GM23338 (cell line): Measurements from ENCODE around the gene ANKHD1. TPM values are rescaled to one million over a fixed set of nuclear protein-coding genes. Genes with fewer than 3 reads are reported as not detected.

Source experiments
- ATAC-seq: fragments of 200-7000 bp; cut with Tn5 transposase; 3 replicates; pipeline ENCODE4 v1.9.1; 2020
- DNase-seq: peaks from one replicate; pipeline ENCODE4 v3.0.0-alpha.2; 2015; ENCODE audit warnings: low spot score
- H2AFZ ChIP-seq: fragments of 200-600 bp; sonication (generic); 2 replicates; pipeline ENCODE4 v1.8.0; 2016; ENCODE audit warnings: antibody characterized with exemption, mild to moderate bottlenecking, moderate library complexity
- H3F3A ChIP-seq: fragments of 200-600 bp; sonication (generic); replicated peaks from 2 replicates; pipeline ENCODE4 v1.8.0; 2017; ENCODE audit warnings: antibody characterized with exemption, mixed run types, low read depth
- H3K27ac ChIP-seq: fragments of 200-600 bp; sonication (generic); 2 replicates; pipeline ENCODE4 v1.6.1; 2016; ENCODE audit warnings: low read depth
- H3K27me3 ChIP-seq: fragments of 200-600 bp; sonication (generic); 2 replicates; pipeline ENCODE4 v1.8.0; 2016; ENCODE audit warnings: mild to moderate bottlenecking, mixed run types, moderate library complexity; ENCODE audit not compliant: insufficient read depth
- H3K36me3 ChIP-seq: fragments of 200-600 bp; sonication (generic); 2 replicates; pipeline ENCODE4 v1.8.0; 2016; ENCODE audit warnings: mild to moderate bottlenecking; ENCODE audit not compliant: insufficient read depth
- H3K4me1 ChIP-seq: fragments of 200-600 bp; sonication (generic); 2 replicates; pipeline ENCODE4 v1.8.0; 2016; ENCODE audit warnings: mild to moderate bottlenecking, moderate library complexity; ENCODE audit not compliant: insufficient read depth
- H3K4me2 ChIP-seq: fragments of 200-600 bp; sonication (generic); 2 replicates; pipeline ENCODE4 v1.7.1; 2017; ENCODE audit warnings: mixed run types
- H3K4me3 ChIP-seq: fragments of 200-600 bp; sonication (generic); 2 replicates; pipeline ENCODE4 v1.6.1; 2016; ENCODE audit warnings: mixed run types
- H3K79me2 ChIP-seq: fragments of 200-600 bp; sonication (generic); replicated peaks from 2 replicates; pipeline ENCODE4 v1.8.0; 2017; ENCODE audit warnings: mild to moderate bottlenecking; ENCODE audit not compliant: insufficient read depth
- H3K9me2 ChIP-seq: fragments of 200-600 bp; sonication (generic); 2 replicates; pipeline ENCODE4 v1.8.0; 2017; ENCODE audit not compliant: insufficient read depth
- H4K20me1 ChIP-seq: fragments of 200-600 bp; sonication (generic); replicated peaks from 2 replicates; pipeline ENCODE4 v1.8.0; 2017; ENCODE audit warnings: mild to moderate bottlenecking; ENCODE audit not compliant: insufficient read depth
- H3K27ac Mint-ChIP-seq: 2 replicates; pipeline ENCODE4 v1.8.0; 2020; ENCODE audit warnings: inconsistent platforms, mild to moderate bottlenecking, moderate library complexity, mixed read lengths
- H3K27me3 Mint-ChIP-seq: 3 replicates; pipeline ENCODE4 v1.8.0; 2022; ENCODE audit warnings: low read depth, mild to moderate bottlenecking, moderate library complexity, mixed read lengths, inconsistent platforms; ENCODE audit not compliant: insufficient read depth, poor library complexity
- H3K36me3 Mint-ChIP-seq: 3 replicates; pipeline ENCODE4 v1.8.0; 2021; ENCODE audit warnings: low read depth, mild to moderate bottlenecking, inconsistent platforms, moderate library complexity, mixed read lengths
- H3K4me1 Mint-ChIP-seq: 3 replicates; pipeline ENCODE4 v1.8.0; 2020; ENCODE audit warnings: mild to moderate bottlenecking, inconsistent platforms, mixed read lengths
- H3K4me3 Mint-ChIP-seq: 3 replicates; pipeline ENCODE4 v1.8.0; 2021; ENCODE audit warnings: moderate library complexity, mild to moderate bottlenecking, inconsistent platforms, mixed read lengths
- H3K9me3 Mint-ChIP-seq: 3 replicates; pipeline ENCODE4 v1.8.0; 2020; ENCODE audit warnings: moderate library complexity, mild to moderate bottlenecking, inconsistent platforms, mixed read lengths
- NANOG ChIP-seq: IDR thresholded peaks from 2 replicates; pipeline ENCODE4 v1.6.1; 2016; ENCODE audit warnings: antibody characterized with exemption, borderline replicate concordance
- POLR2AphosphoS5 ChIP-seq: IDR thresholded peaks from 2 replicates; pipeline ENCODE4 v1.6.1; 2016; ENCODE audit warnings: antibody characterized with exemption, low read depth
- STAT1 ChIP-seq: IDR thresholded peaks from one replicate; pipeline ENCODE4 v1.6.1; 2016; ENCODE audit warnings: antibody characterized with exemption; ENCODE audit not compliant: unreplicated experiment
- ZNF114 ChIP-seq: fragments of 250-450 bp; sonication (Bioruptor Pico); IDR thresholded peaks from 2 replicates; pipeline ENCODE4 v1.5.0; 2020; ENCODE audit warnings: mild to moderate bottlenecking, moderate library complexity
- ZNF331 ChIP-seq: fragments of 250-450 bp; sonication (Bioruptor Pico); IDR thresholded peaks from 2 replicates; pipeline ENCODE4 v1.5.0; 2020; ENCODE audit warnings: low read depth, mild to moderate bottlenecking, moderate library complexity
- polyA plus RNA-seq: library from polyadenylated mRNA; unstranded; fragments of >200 nt; fragmentation: Nextera tagmentation; extraction: Ambion mirVana; gene quantifications from 2 replicates; pipeline ENCODE4 v1.2.1, GENCODE V29; 2016
- total RNA-seq: library from RNA; depleted of rRNA; stranded (reverse); fragments of >200 nt; shearing (Covaris generic); gene quantifications from 2 replicates; pipeline ENCODE4 v1.2.3, GENCODE V29; 2014
- TF ChIP-seq, protein P1 (sequence below), 2 experiments: fragments of 200-600 bp in 1 of 2; sonication (generic) in 1 of 2; conservative IDR thresholded peaks; 2 replicates each; pipeline versions ENCODE4 v1.5.1 to v1.6.1; 2016 to 2017; ENCODE audit warnings: antibody characterized with exemption in 2 of 2, low read depth in 2 of 2, mild to moderate bottlenecking in 2 of 2, moderate library complexity in 1 of 2
- TF ChIP-seq, protein P2 (sequence below): IDR thresholded peaks from one replicate; pipeline ENCODE4 v1.6.1; 2018; ENCODE audit warnings: antibody characterized with exemption; ENCODE audit not compliant: unreplicated experiment
- TF ChIP-seq, protein P3 (sequence below): IDR thresholded peaks from 2 replicates; pipeline ENCODE4 v1.6.1; 2016; ENCODE audit warnings: antibody characterized with exemption

The ANKHD1 gene
- total and polyA plus RNA-seq, 2 experiments from 2014 or later, result 73.0 to 119 TPM

DNA sequence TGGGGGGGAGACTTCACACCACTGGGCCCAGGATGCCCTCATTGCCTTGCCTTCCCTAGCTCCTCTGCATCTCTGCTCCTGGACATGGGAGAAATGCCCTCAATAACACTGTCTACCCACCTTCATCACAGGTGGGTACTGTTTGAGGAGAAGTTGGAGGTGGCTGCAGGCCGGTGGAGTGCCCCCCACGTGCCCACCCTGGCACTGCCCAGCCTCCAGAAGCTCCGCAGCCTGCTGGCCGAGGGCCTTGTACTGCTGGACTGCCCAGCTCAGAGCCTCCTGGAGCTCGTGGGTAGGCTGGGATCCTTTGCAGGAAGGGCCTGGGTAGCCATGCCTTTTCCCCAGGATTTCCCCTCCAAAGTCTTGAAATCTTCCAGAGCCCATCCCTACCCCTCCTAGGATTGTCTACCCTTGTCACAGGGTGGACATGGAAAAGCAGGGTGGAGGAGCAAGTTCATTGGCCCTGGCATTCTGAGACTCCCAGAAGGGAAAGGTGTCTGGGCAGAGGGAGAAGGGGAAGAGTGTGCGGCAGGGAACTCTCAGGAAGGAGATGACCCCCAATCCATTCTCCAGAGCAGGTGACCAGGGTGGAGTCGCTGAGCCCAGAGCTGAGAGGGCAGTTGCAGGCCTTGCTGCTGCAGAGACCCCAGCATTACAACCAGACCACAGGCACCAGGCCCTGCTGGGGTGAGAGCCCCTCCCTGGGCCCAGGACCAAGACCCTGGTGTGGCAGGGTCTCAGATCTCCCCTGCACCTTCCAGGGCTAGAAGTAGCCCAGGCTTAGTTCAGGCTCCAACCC, 40.8 kb upstream of the ANKHD1 start (continued):
- TF ChIP-seq, protein P1, sequence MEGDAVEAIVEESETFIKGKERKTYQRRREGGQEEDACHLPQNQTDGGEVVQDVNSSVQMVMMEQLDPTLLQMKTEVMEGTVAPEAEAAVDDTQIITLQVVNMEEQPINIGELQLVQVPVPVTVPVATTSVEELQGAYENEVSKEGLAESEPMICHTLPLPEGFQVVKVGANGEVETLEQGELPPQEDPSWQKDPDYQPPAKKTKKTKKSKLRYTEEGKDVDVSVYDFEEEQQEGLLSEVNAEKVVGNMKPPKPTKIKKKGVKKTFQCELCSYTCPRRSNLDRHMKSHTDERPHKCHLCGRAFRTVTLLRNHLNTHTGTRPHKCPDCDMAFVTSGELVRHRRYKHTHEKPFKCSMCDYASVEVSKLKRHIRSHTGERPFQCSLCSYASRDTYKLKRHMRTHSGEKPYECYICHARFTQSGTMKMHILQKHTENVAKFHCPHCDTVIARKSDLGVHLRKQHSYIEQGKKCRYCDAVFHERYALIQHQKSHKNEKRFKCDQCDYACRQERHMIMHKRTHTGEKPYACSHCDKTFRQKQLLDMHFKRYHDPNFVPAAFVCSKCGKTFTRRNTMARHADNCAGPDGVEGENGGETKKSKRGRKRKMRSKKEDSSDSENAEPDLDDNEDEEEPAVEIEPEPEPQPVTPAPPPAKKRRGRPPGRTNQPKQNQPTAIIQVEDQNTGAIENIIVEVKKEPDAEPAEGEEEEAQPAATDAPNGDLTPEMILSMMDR (conservative IDR thresholded peaks at IDR 0.05; ENCODE audit: low read depth in 2 of 2), result no peak
- no peak for TF ChIP-seq NANOG
- TF ChIP-seq STAT1, result no peak
- TF ChIP-seq ZNF331, result no peak
- no peak for TF ChIP-seq POLR2AphosphoS5
- no peak for TF ChIP-seq ZNF114

DNA sequence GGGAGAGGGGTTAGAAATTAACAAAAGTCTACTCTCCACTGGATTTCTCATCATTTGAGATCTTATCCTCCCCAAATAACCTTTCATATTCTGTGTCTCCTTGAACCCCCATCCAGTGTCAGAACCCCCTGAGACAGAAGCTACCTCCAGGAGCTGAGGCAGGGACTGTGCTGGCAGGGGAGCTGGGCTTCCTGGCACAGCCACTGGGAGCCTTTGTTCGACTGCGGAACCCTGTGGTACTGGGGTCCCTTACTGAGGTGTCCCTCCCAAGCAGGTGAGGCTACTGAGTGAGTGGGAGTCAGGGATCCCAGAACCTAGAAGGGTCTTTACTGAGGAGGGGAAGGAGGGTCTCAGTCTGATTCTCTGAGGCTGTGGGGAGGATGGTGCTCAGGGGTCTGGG, 39.7 kb upstream of the ANKHD1 start:
- peaks cover 23% of the 10 kb centered on the region for H3K27me3 Mint-ChIP-seq
- Histone ChIP-seq H3K27me3 (peaks cover 11% of the 10 kb centered on the region; the same call in 1 of the 2 replicates), H3K79me2 (no peaks in the 10 kb centered on the region), H3K4me1 (0 out of 2 replicates have a peak, but pooled peaks cover 4% of the 10 kb centered on the region), H3K36me3 (no peaks in the 10 kb centered on the region), H3K27ac (no peak overlapping the region), H3F3A (no peaks in the 10 kb centered on the region), H4K20me1 (no peaks in the 10 kb centered on the region), H3K9me2 (0 out of 2 replicates have a peak, but pooled peaks cover 2% of the 10 kb centered on the region), H3K4me2 (no peak overlapping the region), H3K4me3 (no peak overlapping the region), H2AFZ (no peak overlapping the region)
- H3K9me3 Mint-ChIP-seq, result no peaks in the 10 kb centered on the region
- no peak for DNase-seq
- no peak for ATAC-seq
- H3K4me3 Mint-ChIP-seq, result no peak overlapping the region; the same call in 2 of the 3 replicates
- no peak overlapping the region for H3K27ac Mint-ChIP-seq
- H3K36me3 Mint-ChIP-seq, result no peaks in the 10 kb centered on the region
- TF ChIP-seq NANOG (no peak), ZNF114 (no peak), STAT1 (no peak), ZNF331 (no peak)
- TF ChIP-seq, protein P2, sequence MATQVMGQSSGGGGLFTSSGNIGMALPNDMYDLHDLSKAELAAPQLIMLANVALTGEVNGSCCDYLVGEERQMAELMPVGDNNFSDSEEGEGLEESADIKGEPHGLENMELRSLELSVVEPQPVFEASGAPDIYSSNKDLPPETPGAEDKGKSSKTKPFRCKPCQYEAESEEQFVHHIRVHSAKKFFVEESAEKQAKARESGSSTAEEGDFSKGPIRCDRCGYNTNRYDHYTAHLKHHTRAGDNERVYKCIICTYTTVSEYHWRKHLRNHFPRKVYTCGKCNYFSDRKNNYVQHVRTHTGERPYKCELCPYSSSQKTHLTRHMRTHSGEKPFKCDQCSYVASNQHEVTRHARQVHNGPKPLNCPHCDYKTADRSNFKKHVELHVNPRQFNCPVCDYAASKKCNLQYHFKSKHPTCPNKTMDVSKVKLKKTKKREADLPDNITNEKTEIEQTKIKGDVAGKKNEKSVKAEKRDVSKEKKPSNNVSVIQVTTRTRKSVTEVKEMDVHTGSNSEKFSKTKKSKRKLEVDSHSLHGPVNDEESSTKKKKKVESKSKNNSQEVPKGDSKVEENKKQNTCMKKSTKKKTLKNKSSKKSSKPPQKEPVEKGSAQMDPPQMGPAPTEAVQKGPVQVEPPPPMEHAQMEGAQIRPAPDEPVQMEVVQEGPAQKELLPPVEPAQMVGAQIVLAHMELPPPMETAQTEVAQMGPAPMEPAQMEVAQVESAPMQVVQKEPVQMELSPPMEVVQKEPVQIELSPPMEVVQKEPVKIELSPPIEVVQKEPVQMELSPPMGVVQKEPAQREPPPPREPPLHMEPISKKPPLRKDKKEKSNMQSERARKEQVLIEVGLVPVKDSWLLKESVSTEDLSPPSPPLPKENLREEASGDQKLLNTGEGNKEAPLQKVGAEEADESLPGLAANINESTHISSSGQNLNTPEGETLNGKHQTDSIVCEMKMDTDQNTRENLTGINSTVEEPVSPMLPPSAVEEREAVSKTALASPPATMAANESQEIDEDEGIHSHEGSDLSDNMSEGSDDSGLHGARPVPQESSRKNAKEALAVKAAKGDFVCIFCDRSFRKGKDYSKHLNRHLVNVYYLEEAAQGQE, result no peak
- TF ChIP-seq, protein P3, sequence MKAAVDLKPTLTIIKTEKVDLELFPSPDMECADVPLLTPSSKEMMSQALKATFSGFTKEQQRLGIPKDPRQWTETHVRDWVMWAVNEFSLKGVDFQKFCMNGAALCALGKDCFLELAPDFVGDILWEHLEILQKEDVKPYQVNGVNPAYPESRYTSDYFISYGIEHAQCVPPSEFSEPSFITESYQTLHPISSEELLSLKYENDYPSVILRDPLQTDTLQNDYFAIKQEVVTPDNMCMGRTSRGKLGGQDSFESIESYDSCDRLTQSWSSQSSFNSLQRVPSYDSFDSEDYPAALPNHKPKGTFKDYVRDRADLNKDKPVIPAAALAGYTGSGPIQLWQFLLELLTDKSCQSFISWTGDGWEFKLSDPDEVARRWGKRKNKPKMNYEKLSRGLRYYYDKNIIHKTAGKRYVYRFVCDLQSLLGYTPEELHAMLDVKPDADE, result no peak
- peaks cover 10% of the 10 kb centered on the region for H3K4me1 Mint-ChIP-seq
